GM23338 (cell line): Measurements from ENCODE around the gene TMEM204. TPM values are rescaled to one million over a fixed set of nuclear protein-coding genes. Genes with fewer than 3 reads are reported as not detected.

Experiments
- ATAC-seq: fragments of 200-7000 bp; cut with Tn5 transposase; 3 replicates; pipeline ENCODE4 v1.9.1; 2020
- DNase-seq: peaks from one replicate; pipeline ENCODE4 v3.0.0-alpha.2; 2015; ENCODE audit warnings: low spot score
- H2AFZ ChIP-seq: fragments of 200-600 bp; sonication (generic); 2 replicates; pipeline ENCODE4 v1.8.0; 2016; ENCODE audit warnings: antibody characterized with exemption, mild to moderate bottlenecking, moderate library complexity
- H3F3A ChIP-seq: fragments of 200-600 bp; sonication (generic); replicated peaks from 2 replicates; pipeline ENCODE4 v1.8.0; 2017; ENCODE audit warnings: antibody characterized with exemption, mixed run types, low read depth
- H3K27ac ChIP-seq: fragments of 200-600 bp; sonication (generic); 2 replicates; pipeline ENCODE4 v1.6.1; 2016; ENCODE audit warnings: low read depth
- H3K27me3 ChIP-seq: fragments of 200-600 bp; sonication (generic); 2 replicates; pipeline ENCODE4 v1.8.0; 2016; ENCODE audit warnings: mild to moderate bottlenecking, mixed run types, moderate library complexity; ENCODE audit not compliant: insufficient read depth
- H3K36me3 ChIP-seq: fragments of 200-600 bp; sonication (generic); 2 replicates; pipeline ENCODE4 v1.8.0; 2016; ENCODE audit warnings: mild to moderate bottlenecking; ENCODE audit not compliant: insufficient read depth
- H3K4me1 ChIP-seq: fragments of 200-600 bp; sonication (generic); 2 replicates; pipeline ENCODE4 v1.8.0; 2016; ENCODE audit warnings: mild to moderate bottlenecking, moderate library complexity; ENCODE audit not compliant: insufficient read depth
- H3K4me2 ChIP-seq: fragments of 200-600 bp; sonication (generic); 2 replicates; pipeline ENCODE4 v1.7.1; 2017; ENCODE audit warnings: mixed run types
- H3K4me3 ChIP-seq: fragments of 200-600 bp; sonication (generic); 2 replicates; pipeline ENCODE4 v1.6.1; 2016; ENCODE audit warnings: mixed run types
- H3K79me2 ChIP-seq: fragments of 200-600 bp; sonication (generic); replicated peaks from 2 replicates; pipeline ENCODE4 v1.8.0; 2017; ENCODE audit warnings: mild to moderate bottlenecking; ENCODE audit not compliant: insufficient read depth
- H3K9me2 ChIP-seq: fragments of 200-600 bp; sonication (generic); 2 replicates; pipeline ENCODE4 v1.8.0; 2017; ENCODE audit not compliant: insufficient read depth
- H4K20me1 ChIP-seq: fragments of 200-600 bp; sonication (generic); replicated peaks from 2 replicates; pipeline ENCODE4 v1.8.0; 2017; ENCODE audit warnings: mild to moderate bottlenecking; ENCODE audit not compliant: insufficient read depth
- H3K27ac Mint-ChIP-seq: 2 replicates; pipeline ENCODE4 v1.8.0; 2020; ENCODE audit warnings: inconsistent platforms, mild to moderate bottlenecking, moderate library complexity, mixed read lengths
- H3K27me3 Mint-ChIP-seq: 3 replicates; pipeline ENCODE4 v1.8.0; 2022; ENCODE audit warnings: low read depth, mild to moderate bottlenecking, moderate library complexity, mixed read lengths, inconsistent platforms; ENCODE audit not compliant: insufficient read depth, poor library complexity
- H3K36me3 Mint-ChIP-seq: 3 replicates; pipeline ENCODE4 v1.8.0; 2021; ENCODE audit warnings: low read depth, mild to moderate bottlenecking, inconsistent platforms, moderate library complexity, mixed read lengths
- H3K4me1 Mint-ChIP-seq: 3 replicates; pipeline ENCODE4 v1.8.0; 2020; ENCODE audit warnings: mild to moderate bottlenecking, inconsistent platforms, mixed read lengths
- H3K4me3 Mint-ChIP-seq: 3 replicates; pipeline ENCODE4 v1.8.0; 2021; ENCODE audit warnings: moderate library complexity, mild to moderate bottlenecking, inconsistent platforms, mixed read lengths
- H3K9me3 Mint-ChIP-seq: 3 replicates; pipeline ENCODE4 v1.8.0; 2020; ENCODE audit warnings: moderate library complexity, mild to moderate bottlenecking, inconsistent platforms, mixed read lengths
- CTCF ChIP-seq, 2 experiments: fragments of 200-600 bp in 1 of 2; sonication (generic) in 1 of 2; conservative IDR thresholded peaks; 2 replicates each; pipeline versions ENCODE4 v1.5.1 to v1.6.1; 2016 to 2017; ENCODE audit warnings: antibody characterized with exemption in 2 of 2, low read depth in 2 of 2, mild to moderate bottlenecking in 2 of 2, moderate library complexity in 1 of 2
- ETS1 ChIP-seq: IDR thresholded peaks from 2 replicates; pipeline ENCODE4 v1.6.1; 2016; ENCODE audit warnings: antibody characterized with exemption
- EZH2phosphoT487 ChIP-seq: fragments of 200-600 bp; sonication (generic); IDR thresholded peaks from one replicate; pipeline ENCODE4 v1.8.1; 2018; ENCODE audit warnings: antibody characterized with exemption; ENCODE audit not compliant: unreplicated experiment
- JUNB ChIP-seq: IDR thresholded peaks from one replicate; pipeline ENCODE4 v1.6.1; 2016; ENCODE audit warnings: antibody characterized with exemption; ENCODE audit not compliant: unreplicated experiment
- NANOG ChIP-seq: IDR thresholded peaks from 2 replicates; pipeline ENCODE4 v1.6.1; 2016; ENCODE audit warnings: antibody characterized with exemption, borderline replicate concordance
- ZNF114 ChIP-seq: fragments of 250-450 bp; sonication (Bioruptor Pico); IDR thresholded peaks from 2 replicates; pipeline ENCODE4 v1.5.0; 2020; ENCODE audit warnings: mild to moderate bottlenecking, moderate library complexity
- polyA plus RNA-seq: library from polyadenylated mRNA; unstranded; fragments of >200 nt; fragmentation: Nextera tagmentation; extraction: Ambion mirVana; gene quantifications from 2 replicates; pipeline ENCODE4 v1.2.1, GENCODE V29; 2016
- total RNA-seq: library from RNA; depleted of rRNA; stranded (reverse); fragments of >200 nt; shearing (Covaris generic); gene quantifications from 2 replicates; pipeline ENCODE4 v1.2.3, GENCODE V29; 2014
- TF ChIP-seq, protein P1 (sequence below): IDR thresholded peaks from one replicate; pipeline ENCODE4 v1.6.1; 2018; ENCODE audit warnings: antibody characterized with exemption; ENCODE audit not compliant: unreplicated experiment

TMEM204 gene
- total and polyA plus RNA-seq, 2 experiments from 2014 or later: 0.14 to 0.21 TPM

DNA sequence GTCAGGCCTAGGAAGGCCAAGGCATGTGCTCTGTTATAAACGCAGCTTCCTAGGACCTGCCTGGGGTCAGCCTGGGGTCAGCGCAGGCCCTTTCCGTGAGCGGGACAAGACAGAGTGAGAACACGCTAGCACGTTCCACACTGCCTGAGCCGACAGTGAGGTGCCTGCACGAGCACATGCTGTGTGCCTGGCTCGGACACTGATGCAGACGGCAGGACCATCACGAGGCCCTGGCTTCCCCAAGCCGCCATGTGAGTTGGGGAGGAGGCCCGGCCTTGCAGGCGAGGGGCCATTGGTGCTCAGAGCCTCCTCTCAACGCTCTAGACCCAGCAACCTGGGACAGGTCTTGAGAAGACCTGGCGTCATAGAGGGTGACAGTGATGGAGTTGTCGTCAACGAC lies 9.1 kb downstream of the TMEM204 start (continued):
- no peak for TF ChIP-seq CTCF (conservative IDR thresholded peaks at IDR 0.05; ENCODE audit: low read depth in 2 of 2)

DNA sequence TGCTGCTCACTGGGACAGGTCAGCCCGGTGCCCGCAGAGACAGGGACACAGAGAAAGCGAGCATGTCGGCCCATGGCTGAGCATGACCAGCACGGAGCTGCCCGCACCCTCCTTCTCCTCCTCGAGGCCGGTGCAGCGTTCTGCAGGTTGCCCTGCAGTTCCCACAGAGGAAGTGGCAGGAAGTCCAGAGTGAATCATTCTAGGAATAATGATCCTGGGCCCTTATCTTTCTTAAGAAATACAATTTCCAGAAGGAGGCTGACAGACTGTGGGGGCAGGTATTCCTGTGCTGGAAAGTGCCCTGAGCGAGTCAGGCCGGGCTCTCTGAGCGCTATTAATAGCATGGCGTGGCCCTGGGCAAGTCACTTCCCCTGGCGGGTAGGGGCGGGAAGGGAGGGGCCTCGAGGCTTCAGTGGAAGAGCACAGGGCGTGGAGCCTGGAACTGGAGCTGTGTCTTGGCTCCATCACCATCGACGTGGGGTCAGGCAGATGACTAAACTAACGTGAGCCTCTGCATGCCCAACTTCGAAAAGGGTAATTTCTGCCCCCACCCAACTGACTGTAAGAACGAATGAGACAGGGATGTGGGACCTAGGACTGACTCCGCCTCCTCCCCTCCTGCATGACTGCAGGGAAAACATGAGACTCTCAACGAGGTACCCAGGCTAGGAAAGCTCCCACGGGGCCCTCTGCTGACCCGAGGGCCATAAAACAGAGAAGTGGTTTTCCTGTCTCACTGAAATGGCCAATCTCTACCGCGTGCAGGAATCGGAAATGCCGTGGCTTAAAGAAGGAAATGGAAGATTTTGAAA lies 9.8 kb downstream of the TMEM204 start:
- ATAC-seq: peak; percentile 72
- Histone ChIP-seq H3K27ac (no peak overlapping the region), H3K79me2 (no peaks in the 10 kb centered on the region), H2AFZ (no peak overlapping the region), H3K4me2 (no peak overlapping the region), H3K36me3 (no peaks in the 10 kb centered on the region), H3K4me1 (no peaks in the 10 kb centered on the region), H4K20me1 (no peaks in the 10 kb centered on the region), H3K9me2 (no peaks in the 10 kb centered on the region), H3K4me3 (no peak overlapping the region), H3K27me3 (no peaks in the 10 kb centered on the region), H3F3A (no peaks in the 10 kb centered on the region)
- no peaks in the 10 kb centered on the region for H3K9me3 Mint-ChIP-seq
- no peak overlapping the region for H3K4me3 Mint-ChIP-seq
- H3K4me1 Mint-ChIP-seq: peaks cover 2% of the 10 kb centered on the region; the same call in 2 of the 3 replicates
- no peak overlapping the region; the same call in 1 of the 2 replicates for H3K27ac Mint-ChIP-seq
- TF ChIP-seq EZH2phosphoT487 (no peak), CTCF (conservative IDR thresholded peaks at IDR 0.05; ENCODE audit: low read depth in 2 of 2) (peak in 1 of 2 experiments; percentile 36; a peak in 3 of 4 replicates)
- no peaks in the 10 kb centered on the region; the same call in 2 of the 3 replicates for H3K36me3 Mint-ChIP-seq
- DNase-seq: peak; percentile 67
- peaks cover 7% of the 10 kb centered on the region for H3K27me3 Mint-ChIP-seq

- no peaks in the 10 kb centered on the region for H3K4me1 ChIP-seq
- TF ChIP-seq NANOG (no peak), ETS1 (no peak), CTCF (conservative IDR thresholded peaks at IDR 0.05; ENCODE audit: low read depth in 2 of 2) (no peak), ZNF114 (CRISPR knock-in tag) (no peak), JUNB (no peak)
- TF ChIP-seq, protein P1, sequence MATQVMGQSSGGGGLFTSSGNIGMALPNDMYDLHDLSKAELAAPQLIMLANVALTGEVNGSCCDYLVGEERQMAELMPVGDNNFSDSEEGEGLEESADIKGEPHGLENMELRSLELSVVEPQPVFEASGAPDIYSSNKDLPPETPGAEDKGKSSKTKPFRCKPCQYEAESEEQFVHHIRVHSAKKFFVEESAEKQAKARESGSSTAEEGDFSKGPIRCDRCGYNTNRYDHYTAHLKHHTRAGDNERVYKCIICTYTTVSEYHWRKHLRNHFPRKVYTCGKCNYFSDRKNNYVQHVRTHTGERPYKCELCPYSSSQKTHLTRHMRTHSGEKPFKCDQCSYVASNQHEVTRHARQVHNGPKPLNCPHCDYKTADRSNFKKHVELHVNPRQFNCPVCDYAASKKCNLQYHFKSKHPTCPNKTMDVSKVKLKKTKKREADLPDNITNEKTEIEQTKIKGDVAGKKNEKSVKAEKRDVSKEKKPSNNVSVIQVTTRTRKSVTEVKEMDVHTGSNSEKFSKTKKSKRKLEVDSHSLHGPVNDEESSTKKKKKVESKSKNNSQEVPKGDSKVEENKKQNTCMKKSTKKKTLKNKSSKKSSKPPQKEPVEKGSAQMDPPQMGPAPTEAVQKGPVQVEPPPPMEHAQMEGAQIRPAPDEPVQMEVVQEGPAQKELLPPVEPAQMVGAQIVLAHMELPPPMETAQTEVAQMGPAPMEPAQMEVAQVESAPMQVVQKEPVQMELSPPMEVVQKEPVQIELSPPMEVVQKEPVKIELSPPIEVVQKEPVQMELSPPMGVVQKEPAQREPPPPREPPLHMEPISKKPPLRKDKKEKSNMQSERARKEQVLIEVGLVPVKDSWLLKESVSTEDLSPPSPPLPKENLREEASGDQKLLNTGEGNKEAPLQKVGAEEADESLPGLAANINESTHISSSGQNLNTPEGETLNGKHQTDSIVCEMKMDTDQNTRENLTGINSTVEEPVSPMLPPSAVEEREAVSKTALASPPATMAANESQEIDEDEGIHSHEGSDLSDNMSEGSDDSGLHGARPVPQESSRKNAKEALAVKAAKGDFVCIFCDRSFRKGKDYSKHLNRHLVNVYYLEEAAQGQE: no peak
These were observed 11.9 kb downstream of the TMEM204 start for GRCh38 chr16:1545044-1546040.

More at GRCh38 chr16:1545044-1546040, 11.9 kb downstream of the TMEM204 start:
- Histone ChIP-seq H3K4me2 (no peak overlapping the region), H3K36me3 (no peaks in the 10 kb centered on the region), H4K20me1 (no peaks in the 10 kb centered on the region), H3K4me3 (no peak overlapping the region), H3K79me2 (no peaks in the 10 kb centered on the region), H3K27ac (no peak overlapping the region), H3K27me3 (no peaks in the 10 kb centered on the region), H2AFZ (no peak overlapping the region), H3K9me2 (no peaks in the 10 kb centered on the region), H3F3A (no peaks in the 10 kb centered on the region)
- no peaks in the 10 kb centered on the region; the same call in 2 of the 3 replicates for H3K36me3 Mint-ChIP-seq
- H3K4me3 Mint-ChIP-seq: no peak overlapping the region; the same call in 2 of the 3 replicates
- H3K27me3 Mint-ChIP-seq: peaks cover 7% of the 10 kb centered on the region
- DNase-seq (no peak), ATAC-seq (no peak)
- H3K27ac Mint-ChIP-seq: no peak overlapping the region
- no peaks in the 10 kb centered on the region for H3K9me3 Mint-ChIP-seq
- peaks cover 2% of the 10 kb centered on the region; the same call in 2 of the 3 replicates for H3K4me1 Mint-ChIP-seq
